GM12891 (cell line): ENCODE measurements around the gene PACRGL.

Experiments used
- PAX5 ChIP-seq: IDR thresholded peaks from 2 replicates; pipeline ENCODE4 v1.6.1; 2011; ENCODE audit warnings: low read length, moderate library complexity, mild to moderate bottlenecking; ENCODE audit not compliant: insufficient read depth, severe bottlenecking
- POLR2A ChIP-seq: IDR thresholded peaks from 2 replicates; pipeline ENCODE4 v1.6.1; 2011; ENCODE audit warnings: low read depth, low read length, control low read depth
- POLR2AphosphoS5 ChIP-seq: IDR thresholded peaks from 2 replicates; pipeline ENCODE4 v1.6.1; 2011; ENCODE audit warnings: low read depth, low read length, control low read depth
- POU2F2 ChIP-seq: IDR thresholded peaks from 2 replicates; pipeline ENCODE4 v1.6.1; 2011; ENCODE audit warnings: low read depth, mild to moderate bottlenecking, control low read depth, low read length, moderate library complexity
- TAF1 ChIP-seq: IDR thresholded peaks from 2 replicates; pipeline ENCODE4 v1.6.1; 2011; ENCODE audit warnings: low read depth, low read length, control low read depth

DNA sequence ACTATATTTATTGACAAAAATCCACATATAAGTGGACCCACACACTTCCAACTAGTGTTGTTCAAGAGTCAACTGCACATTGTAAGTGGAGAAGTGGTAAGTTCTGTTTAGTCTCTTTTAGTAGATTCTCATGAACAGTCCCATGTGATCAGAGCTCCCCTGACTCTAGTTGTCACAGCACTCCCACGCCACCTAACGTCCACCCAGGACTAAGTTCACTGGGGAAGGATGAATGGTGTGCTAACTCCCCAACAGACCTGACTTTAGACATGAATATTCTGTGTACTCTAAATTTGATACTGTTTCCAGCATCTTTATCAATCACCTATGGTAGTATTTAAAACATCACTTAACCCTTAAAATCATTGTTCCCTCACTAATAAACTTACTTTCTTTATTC, 59.8 kb downstream of the PACRGL start:
- TF ChIP-seq POLR2AphosphoS5 (no peak), POLR2A (no peak), POU2F2 (no peak), TAF1 (no peak), PAX5 (no peak)
